B cell (primary cell): ENCODE data around the gene TENM4. TPM values are rescaled to one million over a fixed set of nuclear protein-coding genes. Genes with fewer than 3 reads are reported as not detected.

Source experiments
- ATAC-seq: fragments of 200-7000 bp; cut with Tn5 transposase; one replicate; pipeline ENCODE4 v1.10.0; 2021; ENCODE audit warnings: low read depth, mild to moderate bottlenecking, moderate number of reproducible peaks, moderate library complexity
- CTCF ChIA-PET: fragments of 350-600 bp; sonication (Branson Sonifier 250); formaldehyde crosslinking; loops from one replicate; lab custom pipeline; 2021; ENCODE audit warnings: antibody characterized with exemption, inconsistent platforms; lab: Charles Lee
- POLR2A ChIA-PET: fragments of 350-600 bp; sonication (Branson Sonifier 250); formaldehyde crosslinking; loops from one replicate; lab custom pipeline; 2021; ENCODE audit warnings: antibody characterized with exemption; lab: Charles Lee
- DNase-seq: peaks from one replicate; pipeline ENCODE4 v3.0.0; 2013
- H2AFZ ChIP-seq: 2 replicates; pipeline ENCODE4 v1.6.1; 2012; ENCODE audit warnings: mild to moderate bottlenecking, low read depth, low read length; ENCODE audit not compliant: insufficient read depth, poor library complexity, severe bottlenecking
- H3K27ac ChIP-seq, 2 donors: 1 replicate in 1 of 2; 2 replicates in 1 of 2; pipeline ENCODE4 v1.5.1; 2012 to 2013; ENCODE audit warnings: low read length in 2 of 2, mild to moderate bottlenecking in 2 of 2, moderate library complexity in 1 of 2
- H3K27me3 ChIP-seq, 4 experiments: fragments of 200-600 bp in 1 of 4; sonication (generic) in 1 of 4; replicated peaks in 1 of 4; 1 replicate in 2 of 4; 2 replicates in 2 of 4; pipeline versions ENCODE4 v1.6.1 to v1.7.0; 2013 to 2016; ENCODE audit warnings: low read length in 3 of 4, mild to moderate bottlenecking in 2 of 4, mixed read lengths in 1 of 4, moderate library complexity in 1 of 4; ENCODE audit not compliant: insufficient read depth in 4 of 4, control insufficient read depth in 3 of 4; ENCODE audit errors: control extremely low read depth in 1 of 4
- H3K36me3 ChIP-seq, 2 experiments: replicated peaks in 1 of 2; 1 replicate in 1 of 2; 2 replicates in 1 of 2; pipeline versions ENCODE4 v1.6.1 to v1.7.1; 2013; ENCODE audit warnings: low read length in 1 of 2; ENCODE audit not compliant: insufficient read depth in 2 of 2, control insufficient read depth in 1 of 2; ENCODE audit errors: control extremely low read depth in 1 of 2, extremely low read depth in 1 of 2
- H3K4me1 ChIP-seq, 2 donors: fragments of 200-600 bp in 1 of 2; sonication (generic) in 1 of 2; 1 replicate in 1 of 2; 2 replicates in 1 of 2; pipeline versions ENCODE4 v1.5.1 to v1.6.1; 2013 to 2017; ENCODE audit warnings: low read length in 2 of 2; ENCODE audit not compliant: control insufficient read depth in 2 of 2, insufficient read depth in 2 of 2
- H3K4me2 ChIP-seq: replicated peaks from 2 replicates; pipeline ENCODE3; 2012; ENCODE audit warnings: mild to moderate bottlenecking, low read depth, low read length; ENCODE audit not compliant: poor library complexity, severe bottlenecking
- H3K4me3 ChIP-seq, 5 experiments: fragments of 200-600 bp in 1 of 5; sonication (generic) in 1 of 5; 1 replicate in 3 of 5; 2 replicates in 2 of 5; pipeline versions ENCODE4 v1.5.1 to v1.7.0; 2011 to 2016; ENCODE audit warnings: low read length in 4 of 5, mild to moderate bottlenecking in 4 of 5, low read depth in 2 of 5, control low read depth in 1 of 5, moderate library complexity in 1 of 5; ENCODE audit not compliant: insufficient read depth in 1 of 5; ENCODE audit errors: control extremely low read depth in 1 of 5, extremely low read depth in 1 of 5
- H3K79me2 ChIP-seq: fragments of 200-600 bp; sonication (generic); one replicate; pipeline ENCODE4 v1.6.0; 2016; ENCODE audit warnings: low read length; ENCODE audit not compliant: control insufficient read depth, insufficient read depth
- H3K9ac ChIP-seq: fragments of 200-600 bp; sonication (generic); 2 replicates; pipeline ENCODE4 v1.6.1; 2017; ENCODE audit warnings: mild to moderate bottlenecking, low read length, moderate library complexity
- H3K9me3 ChIP-seq, 3 donors: one replicate each; pipeline versions ENCODE4 v1.6.1 to v1.7.1; 2013; ENCODE audit warnings: low read length in 2 of 3; ENCODE audit not compliant: control insufficient read depth in 2 of 3, insufficient read depth in 1 of 3; ENCODE audit errors: control extremely low read depth in 1 of 3
- H4K20me1 ChIP-seq: 2 replicates; pipeline ENCODE4 v1.6.0; 2012; ENCODE audit warnings: mild to moderate bottlenecking, low read length; ENCODE audit not compliant: insufficient read depth, control insufficient read depth, poor library complexity, severe bottlenecking
- H3K27ac Mint-ChIP-seq: one replicate; pipeline ENCODE4 v1.8.0; 2021; ENCODE audit warnings: mixed read lengths
- H3K27me3 Mint-ChIP-seq: one replicate; pipeline ENCODE4 v1.8.0; 2021; ENCODE audit warnings: mixed read lengths
- H3K4me1 Mint-ChIP-seq: one replicate; pipeline ENCODE4 v1.8.0; 2021; ENCODE audit warnings: mixed read lengths
- H3K4me3 Mint-ChIP-seq: one replicate; pipeline ENCODE4 v1.8.0; 2021; ENCODE audit warnings: mixed read lengths
- H3K9me3 Mint-ChIP-seq: one replicate; pipeline ENCODE4 v1.8.0; 2022; ENCODE audit warnings: mixed read lengths; ENCODE audit not compliant: insufficient read depth
- EZH2 ChIP-seq: IDR thresholded peaks from 2 replicates; pipeline ENCODE4 v1.6.1; 2012; ENCODE audit warnings: borderline replicate concordance, low read depth, mild to moderate bottlenecking, moderate library complexity, low read length; ENCODE audit not compliant: insufficient read depth, poor library complexity, severe bottlenecking
- WGBS: methylation state at CpG from one replicate; pipeline ENCODE4 v1.1.5; 2013; ENCODE audit warnings: missing lambda C conversion rate; ENCODE audit not compliant: insufficient coverage; 5-methylcytosine and 5-hydroxymethylcytosine counted together
- intact Hi-C: fragments of 100-400 bp; cut with micrococcal nuclease; formaldehyde crosslinking; loops from one replicate; pipeline ENCODE4 v1.10.0; 2022
- polyA plus RNA-seq: library from polyadenylated mRNA; depleted of rRNA; stranded (reverse); fragments of >200 nt; gene quantifications from 2 replicates; pipeline ENCODE4 v1.2.3, GENCODE V29; 2012
- total RNA-seq, 2 donors: library from RNA; stranded (reverse); fragments of 120-200 nt in 1 of 2; gene quantifications; 1 replicate in 1 of 2; 2 replicates in 1 of 2; pipeline versions ENCODE4 v1.2.3 to v1.2.4, GENCODE V29; 2013 to 2022
- TF ChIP-seq, protein P1 (sequence below): fragments of 200-600 bp; IDR thresholded peaks from one replicate; pipeline ENCODE4 v1.8.0; 2022; ENCODE audit warnings: antibody characterized with exemption, mild to moderate bottlenecking

Gene TENM4
- total and polyA plus RNA-seq, 2 donors (not counting 1 experiment from before 2014, with no cell fraction given) = 0.09 to 5.7 TPM

DNA sequence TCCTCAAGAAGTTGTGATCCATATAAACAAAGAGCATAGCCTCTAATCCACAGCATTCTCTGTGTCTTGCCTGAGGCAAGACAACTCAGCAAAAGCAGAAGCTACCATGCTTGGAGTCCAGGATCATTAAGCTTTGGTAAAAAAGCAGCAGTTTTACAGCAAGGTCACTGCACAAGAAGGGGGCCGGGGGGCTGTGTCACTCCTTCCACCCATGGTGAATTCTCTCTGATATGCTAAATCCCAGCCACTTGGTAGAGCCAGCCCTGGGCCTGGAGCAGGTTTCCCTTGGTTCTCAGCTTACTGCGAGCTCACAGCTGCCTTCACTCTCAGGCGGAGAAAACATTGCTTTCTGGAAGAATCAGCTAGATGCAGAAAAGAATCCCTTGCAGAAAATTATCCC, 144.7 kb downstream of the TENM4 start:
- H3K4me3 ChIP-seq = no peak overlapping the region
- H4K20me1 ChIP-seq = no peaks in the 10 kb centered on the region
- no peak for DNase-seq
- H3K36me3 ChIP-seq = no peaks in the 10 kb centered on the region
- Mint-ChIP-seq H3K9me3 (no peaks in the 10 kb centered on the region), H3K27me3 (peaks cover 3% of the 10 kb centered on the region), H3K4me3 (no peak overlapping the region), H3K4me1 (no peaks in the 10 kb centered on the region), H3K27ac (no peak overlapping the region)
- no peak for ATAC-seq
- TF ChIP-seq, protein P1, sequence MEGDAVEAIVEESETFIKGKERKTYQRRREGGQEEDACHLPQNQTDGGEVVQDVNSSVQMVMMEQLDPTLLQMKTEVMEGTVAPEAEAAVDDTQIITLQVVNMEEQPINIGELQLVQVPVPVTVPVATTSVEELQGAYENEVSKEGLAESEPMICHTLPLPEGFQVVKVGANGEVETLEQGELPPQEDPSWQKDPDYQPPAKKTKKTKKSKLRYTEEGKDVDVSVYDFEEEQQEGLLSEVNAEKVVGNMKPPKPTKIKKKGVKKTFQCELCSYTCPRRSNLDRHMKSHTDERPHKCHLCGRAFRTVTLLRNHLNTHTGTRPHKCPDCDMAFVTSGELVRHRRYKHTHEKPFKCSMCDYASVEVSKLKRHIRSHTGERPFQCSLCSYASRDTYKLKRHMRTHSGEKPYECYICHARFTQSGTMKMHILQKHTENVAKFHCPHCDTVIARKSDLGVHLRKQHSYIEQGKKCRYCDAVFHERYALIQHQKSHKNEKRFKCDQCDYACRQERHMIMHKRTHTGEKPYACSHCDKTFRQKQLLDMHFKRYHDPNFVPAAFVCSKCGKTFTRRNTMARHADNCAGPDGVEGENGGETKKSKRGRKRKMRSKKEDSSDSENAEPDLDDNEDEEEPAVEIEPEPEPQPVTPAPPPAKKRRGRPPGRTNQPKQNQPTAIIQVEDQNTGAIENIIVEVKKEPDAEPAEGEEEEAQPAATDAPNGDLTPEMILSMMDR = no peak
- no peak for TF ChIP-seq EZH2
- H3K9me3 ChIP-seq = no peaks in the 10 kb centered on the region
- peaks cover 0 to 2% (median 0%) of the 10 kb centered on the region in 4 experiments for H3K27me3 ChIP-seq
- no peak overlapping the region for H3K27ac ChIP-seq
- ChIA-PET POLR2A (no interaction called here), CTCF (no interaction called here)
- no peak overlapping the region for H3K4me2 ChIP-seq
- no peak overlapping the region for H3K9ac ChIP-seq
- 38% methylated on average over 3 of the region's 3 CpGs for WGBS
- H3K79me2 ChIP-seq = no peaks in the 10 kb centered on the region
- intact Hi-C loops = no loop called here
- H2AFZ ChIP-seq = no peak overlapping the region
- H3K4me1 ChIP-seq = no peaks in the 10 kb centered on the region

DNA sequence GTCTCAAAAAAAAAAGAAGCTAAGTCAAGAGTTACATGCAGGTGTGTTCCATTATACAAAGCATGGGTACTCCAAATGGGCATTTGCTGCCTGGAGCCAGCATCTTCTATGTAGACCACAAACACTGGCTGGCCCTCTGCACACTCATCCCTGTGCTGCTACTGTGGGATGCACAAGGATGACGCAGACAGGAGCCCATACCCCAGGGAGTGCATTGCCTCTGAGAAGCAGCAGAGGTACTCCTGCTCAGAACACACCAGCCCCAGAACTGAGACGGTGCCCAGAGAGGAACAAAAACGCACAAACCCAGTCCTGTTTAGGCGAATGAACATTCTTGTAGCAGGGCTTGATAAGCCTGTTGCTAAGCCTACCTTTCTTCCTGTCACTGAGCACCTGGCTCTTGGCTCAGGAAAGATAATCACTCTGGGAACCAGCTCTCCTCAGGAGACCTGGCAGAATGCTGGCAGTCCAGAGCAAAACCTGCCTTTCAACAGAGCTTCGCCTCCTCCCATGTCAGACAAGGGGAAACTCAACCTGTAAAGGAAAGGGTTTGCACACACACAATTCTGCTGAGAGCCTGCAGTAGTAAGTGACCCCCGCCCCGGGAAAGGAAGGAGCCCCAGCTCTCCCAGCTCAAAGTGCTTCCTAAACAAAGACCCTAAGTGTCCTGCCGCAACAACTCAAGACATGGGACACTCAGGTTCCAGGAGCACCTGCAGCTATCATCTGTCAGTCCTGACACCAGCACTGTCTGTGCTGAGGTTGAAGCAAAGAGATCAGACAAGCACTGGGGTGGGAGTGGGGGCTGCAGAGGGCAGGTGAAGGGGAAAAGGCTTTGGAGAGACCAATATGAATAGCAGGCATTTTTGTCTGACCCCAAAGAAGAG, 145.7 kb downstream of the TENM4 start:
- intact Hi-C loops = no loop called here
- no peak overlapping the region for H3K27ac Mint-ChIP-seq
- Histone ChIP-seq H3K4me3 (no peak overlapping the region), H3K27me3 (peaks cover 0 to 2% (median 0%) of the 10 kb centered on the region in 4 experiments), H3K27ac (no peak overlapping the region), H2AFZ (no peak overlapping the region), H4K20me1 (no peaks in the 10 kb centered on the region), H3K9me3 (no peaks in the 10 kb centered on the region), H3K79me2 (no peaks in the 10 kb centered on the region), H3K9ac (no peak overlapping the region), H3K4me1 (no peaks in the 10 kb centered on the region), H3K36me3 (no peaks in the 10 kb centered on the region), H3K4me2 (no peak overlapping the region)
- DNase-seq (no peak), ATAC-seq (no peak)
- H3K4me3 Mint-ChIP-seq = no peak overlapping the region
- no peaks in the 10 kb centered on the region for H3K4me1 Mint-ChIP-seq
- TF ChIP-seq EZH2 = no peak
- TF ChIP-seq, protein P1 = no peak
- H3K9me3 Mint-ChIP-seq = no peaks in the 10 kb centered on the region
- CTCF ChIA-PET = no interaction called here
- 81% methylated on average over 8 of the region's 8 CpGs for WGBS
- H3K27me3 Mint-ChIP-seq = peaks cover 3% of the 10 kb centered on the region
- POLR2A ChIA-PET = no interaction called here
